B cell (primary cell): ENCODE measurements around the gene SUCLG1. TPM values are rescaled to one million over a fixed set of nuclear protein-coding genes. Genes with fewer than 3 reads are reported as not detected.
"Not testable (repeated sequence)": the region's sequence is repeated elsewhere in the genome, so short reads cannot be mapped to it uniquely, and the experiment has no call there.

Experiments used
- ATAC-seq: fragments of 200-7000 bp; cut with Tn5 transposase; one replicate; pipeline ENCODE4 v1.10.0; 2021; ENCODE audit warnings: low read depth, mild to moderate bottlenecking, moderate number of reproducible peaks, moderate library complexity
- CTCF ChIA-PET: fragments of 350-600 bp; sonication (Branson Sonifier 250); formaldehyde crosslinking; loops from one replicate; lab custom pipeline; 2021; ENCODE audit warnings: antibody characterized with exemption, inconsistent platforms; lab: Charles Lee
- POLR2A ChIA-PET: fragments of 350-600 bp; sonication (Branson Sonifier 250); formaldehyde crosslinking; loops from one replicate; lab custom pipeline; 2021; ENCODE audit warnings: antibody characterized with exemption; lab: Charles Lee
- DNase-seq: peaks from one replicate; pipeline ENCODE4 v3.0.0; 2013
- H2AFZ ChIP-seq: 2 replicates; pipeline ENCODE4 v1.6.1; 2012; ENCODE audit warnings: mild to moderate bottlenecking, low read depth, low read length; ENCODE audit not compliant: insufficient read depth, poor library complexity, severe bottlenecking
- H3K27ac ChIP-seq, 2 donors: 1 replicate in 1 of 2; 2 replicates in 1 of 2; pipeline ENCODE4 v1.5.1; 2012 to 2013; ENCODE audit warnings: low read length in 2 of 2, mild to moderate bottlenecking in 2 of 2, moderate library complexity in 1 of 2
- H3K27me3 ChIP-seq, 4 experiments: fragments of 200-600 bp in 1 of 4; sonication (generic) in 1 of 4; replicated peaks in 1 of 4; 1 replicate in 2 of 4; 2 replicates in 2 of 4; pipeline versions ENCODE4 v1.6.1 to v1.7.0; 2013 to 2016; ENCODE audit warnings: low read length in 3 of 4, mild to moderate bottlenecking in 2 of 4, mixed read lengths in 1 of 4, moderate library complexity in 1 of 4; ENCODE audit not compliant: insufficient read depth in 4 of 4, control insufficient read depth in 3 of 4; ENCODE audit errors: control extremely low read depth in 1 of 4
- H3K36me3 ChIP-seq, 2 experiments: replicated peaks in 1 of 2; 1 replicate in 1 of 2; 2 replicates in 1 of 2; pipeline versions ENCODE4 v1.6.1 to v1.7.1; 2013; ENCODE audit warnings: low read length in 1 of 2; ENCODE audit not compliant: insufficient read depth in 2 of 2, control insufficient read depth in 1 of 2; ENCODE audit errors: control extremely low read depth in 1 of 2, extremely low read depth in 1 of 2
- H3K4me1 ChIP-seq, 2 donors: fragments of 200-600 bp in 1 of 2; sonication (generic) in 1 of 2; 1 replicate in 1 of 2; 2 replicates in 1 of 2; pipeline versions ENCODE4 v1.5.1 to v1.6.1; 2013 to 2017; ENCODE audit warnings: low read length in 2 of 2; ENCODE audit not compliant: control insufficient read depth in 2 of 2, insufficient read depth in 2 of 2
- H3K4me2 ChIP-seq: replicated peaks from 2 replicates; pipeline ENCODE3; 2012; ENCODE audit warnings: mild to moderate bottlenecking, low read depth, low read length; ENCODE audit not compliant: poor library complexity, severe bottlenecking
- H3K4me3 ChIP-seq, 5 experiments: fragments of 200-600 bp in 1 of 5; sonication (generic) in 1 of 5; 1 replicate in 3 of 5; 2 replicates in 2 of 5; pipeline versions ENCODE4 v1.5.1 to v1.7.0; 2011 to 2016; ENCODE audit warnings: low read length in 4 of 5, mild to moderate bottlenecking in 4 of 5, low read depth in 2 of 5, control low read depth in 1 of 5, moderate library complexity in 1 of 5; ENCODE audit not compliant: insufficient read depth in 1 of 5; ENCODE audit errors: control extremely low read depth in 1 of 5, extremely low read depth in 1 of 5
- H3K79me2 ChIP-seq: fragments of 200-600 bp; sonication (generic); one replicate; pipeline ENCODE4 v1.6.0; 2016; ENCODE audit warnings: low read length; ENCODE audit not compliant: control insufficient read depth, insufficient read depth
- H3K9ac ChIP-seq: fragments of 200-600 bp; sonication (generic); 2 replicates; pipeline ENCODE4 v1.6.1; 2017; ENCODE audit warnings: mild to moderate bottlenecking, low read length, moderate library complexity
- H3K9me3 ChIP-seq, 3 donors: one replicate each; pipeline versions ENCODE4 v1.6.1 to v1.7.1; 2013; ENCODE audit warnings: low read length in 2 of 3; ENCODE audit not compliant: control insufficient read depth in 2 of 3, insufficient read depth in 1 of 3; ENCODE audit errors: control extremely low read depth in 1 of 3
- H4K20me1 ChIP-seq: 2 replicates; pipeline ENCODE4 v1.6.0; 2012; ENCODE audit warnings: mild to moderate bottlenecking, low read length; ENCODE audit not compliant: insufficient read depth, control insufficient read depth, poor library complexity, severe bottlenecking
- H3K27ac Mint-ChIP-seq: one replicate; pipeline ENCODE4 v1.8.0; 2021; ENCODE audit warnings: mixed read lengths
- H3K27me3 Mint-ChIP-seq: one replicate; pipeline ENCODE4 v1.8.0; 2021; ENCODE audit warnings: mixed read lengths
- H3K4me1 Mint-ChIP-seq: one replicate; pipeline ENCODE4 v1.8.0; 2021; ENCODE audit warnings: mixed read lengths
- H3K4me3 Mint-ChIP-seq: one replicate; pipeline ENCODE4 v1.8.0; 2021; ENCODE audit warnings: mixed read lengths
- H3K9me3 Mint-ChIP-seq: one replicate; pipeline ENCODE4 v1.8.0; 2022; ENCODE audit warnings: mixed read lengths; ENCODE audit not compliant: insufficient read depth
- EZH2 ChIP-seq: IDR thresholded peaks from 2 replicates; pipeline ENCODE4 v1.6.1; 2012; ENCODE audit warnings: borderline replicate concordance, low read depth, mild to moderate bottlenecking, moderate library complexity, low read length; ENCODE audit not compliant: insufficient read depth, poor library complexity, severe bottlenecking
- WGBS: methylation state at CpG from one replicate; pipeline ENCODE4 v1.1.5; 2013; ENCODE audit warnings: missing lambda C conversion rate; ENCODE audit not compliant: insufficient coverage; 5-methylcytosine and 5-hydroxymethylcytosine counted together
- intact Hi-C: fragments of 100-400 bp; cut with micrococcal nuclease; formaldehyde crosslinking; loops from one replicate; pipeline ENCODE4 v1.10.0; 2022
- polyA plus RNA-seq: library from polyadenylated mRNA; depleted of rRNA; stranded (reverse); fragments of >200 nt; gene quantifications from 2 replicates; pipeline ENCODE4 v1.2.3, GENCODE V29; 2012
- total RNA-seq, 2 donors: library from RNA; stranded (reverse); fragments of 120-200 nt in 1 of 2; gene quantifications; 1 replicate in 1 of 2; 2 replicates in 1 of 2; pipeline versions ENCODE4 v1.2.3 to v1.2.4, GENCODE V29; 2013 to 2022
- TF ChIP-seq, protein P1 (sequence below): fragments of 200-600 bp; IDR thresholded peaks from one replicate; pipeline ENCODE4 v1.8.0; 2022; ENCODE audit warnings: antibody characterized with exemption, mild to moderate bottlenecking

SUCLG1 gene
- total and polyA plus RNA-seq, 2 donors (not counting 1 experiment from before 2014, with no cell fraction given), result 16.1 to 31.8 TPM

DNA sequence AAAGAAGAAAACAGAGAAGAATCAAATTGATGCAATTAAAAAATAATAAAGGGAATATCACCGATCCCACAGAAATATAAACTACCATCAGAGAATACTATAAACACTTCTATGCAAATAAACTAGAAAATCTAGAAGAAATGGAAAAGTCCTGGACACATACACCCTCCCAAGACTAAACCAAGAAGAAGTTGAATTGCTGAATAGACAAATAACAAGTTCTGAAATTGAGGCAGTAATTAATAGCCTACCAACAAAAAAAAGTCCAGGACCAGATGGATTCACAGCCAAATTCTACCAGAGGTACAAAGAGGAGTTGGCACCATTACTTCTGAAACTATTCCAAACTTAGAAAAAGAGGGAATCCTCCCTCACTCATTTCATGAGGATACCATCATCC is 59.2 kb downstream of the SUCLG1 start:
- H3K9me3 Mint-ChIP-seq, POLR2A ChIA-PET, intact Hi-C loops, H3K27ac ChIP-seq, H4K20me1 ChIP-seq, CTCF ChIA-PET, H3K9me3 ChIP-seq, H3K27me3 ChIP-seq, DNase-seq, ATAC-seq, H3K9ac ChIP-seq, H3K36me3 ChIP-seq, H3K79me2 ChIP-seq, H3K4me3 ChIP-seq, H3K4me1 Mint-ChIP-seq, H3K4me2 ChIP-seq, H3K27me3 Mint-ChIP-seq, H3K27ac Mint-ChIP-seq, H2AFZ ChIP-seq, H3K4me1 ChIP-seq, H3K4me3 Mint-ChIP-seq: not testable (repeated sequence)
- WGBS, result no CpG with 5 or more reads among the region's 1 CpG

DNA sequence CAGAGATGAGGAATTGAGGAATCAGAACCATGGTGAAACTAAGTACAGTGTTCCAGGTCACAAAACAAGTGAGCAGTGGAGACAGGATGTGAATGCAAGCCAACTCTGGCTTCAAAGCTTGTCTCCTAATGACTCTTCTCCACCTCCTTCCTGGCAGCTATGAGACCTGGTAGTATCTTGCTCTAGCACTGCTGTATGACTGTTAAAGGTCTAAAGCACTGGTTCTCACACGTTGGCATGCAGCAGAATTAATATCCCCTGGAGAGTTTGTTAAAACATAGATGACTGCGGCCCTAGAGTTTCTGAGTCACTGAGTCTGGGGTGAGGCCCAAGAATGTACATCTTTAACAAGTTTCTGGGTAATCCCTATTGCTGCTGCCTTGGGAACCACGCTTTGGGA is 63.3 kb downstream of the SUCLG1 start:
- Mint-ChIP-seq H3K9me3 (peaks cover 3% of the 10 kb centered on the region), H3K4me1 (no peaks in the 10 kb centered on the region), H3K27me3 (peaks cover 7% of the 10 kb centered on the region), H3K4me3 (no peak overlapping the region), H3K27ac (no peak overlapping the region)
- CTCF ChIA-PET, result no interaction called here
- Histone ChIP-seq H3K79me2 (no peaks in the 10 kb centered on the region), H3K27me3 (peaks cover 0 to 9% (median 0%) of the 10 kb centered on the region in 4 experiments), H4K20me1 (no peaks in the 10 kb centered on the region), H3K36me3 (no peaks in the 10 kb centered on the region), H3K4me1 (no peaks in the 10 kb centered on the region), H3K9ac (no peak overlapping the region), H2AFZ (no peak overlapping the region), H3K4me2 (no peak overlapping the region), H3K9me3 (no peaks in the 10 kb centered on the region), H3K27ac (no peak overlapping the region), H3K4me3 (no peak overlapping the region)
- DNase-seq (no peak), ATAC-seq (no peak)
- WGBS, result 78% methylated on average over 2 of the region's 3 CpGs
- intact Hi-C loops, result no loop called here
- POLR2A ChIA-PET, result no interaction called here
- TF ChIP-seq EZH2, result no peak
- TF ChIP-seq, protein P1, sequence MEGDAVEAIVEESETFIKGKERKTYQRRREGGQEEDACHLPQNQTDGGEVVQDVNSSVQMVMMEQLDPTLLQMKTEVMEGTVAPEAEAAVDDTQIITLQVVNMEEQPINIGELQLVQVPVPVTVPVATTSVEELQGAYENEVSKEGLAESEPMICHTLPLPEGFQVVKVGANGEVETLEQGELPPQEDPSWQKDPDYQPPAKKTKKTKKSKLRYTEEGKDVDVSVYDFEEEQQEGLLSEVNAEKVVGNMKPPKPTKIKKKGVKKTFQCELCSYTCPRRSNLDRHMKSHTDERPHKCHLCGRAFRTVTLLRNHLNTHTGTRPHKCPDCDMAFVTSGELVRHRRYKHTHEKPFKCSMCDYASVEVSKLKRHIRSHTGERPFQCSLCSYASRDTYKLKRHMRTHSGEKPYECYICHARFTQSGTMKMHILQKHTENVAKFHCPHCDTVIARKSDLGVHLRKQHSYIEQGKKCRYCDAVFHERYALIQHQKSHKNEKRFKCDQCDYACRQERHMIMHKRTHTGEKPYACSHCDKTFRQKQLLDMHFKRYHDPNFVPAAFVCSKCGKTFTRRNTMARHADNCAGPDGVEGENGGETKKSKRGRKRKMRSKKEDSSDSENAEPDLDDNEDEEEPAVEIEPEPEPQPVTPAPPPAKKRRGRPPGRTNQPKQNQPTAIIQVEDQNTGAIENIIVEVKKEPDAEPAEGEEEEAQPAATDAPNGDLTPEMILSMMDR, result no peak
